Gastrocnemius medialis (tissue), 4 donors: ENCODE data around the gene FGG.

Experiments used
- CTCF ChIP-seq, 5 experiments: fragments of 450-650 bp in 3 of 5; fragments of 200-600 bp in 2 of 5; sonication (generic) in 2 of 5; IDR thresholded peaks in 4 of 5; conservative IDR thresholded peaks in 1 of 5; 1 replicate in 4 of 5; 2 replicates in 1 of 5; pipeline ENCODE4 v1.5.1; 2016 to 2019; ENCODE audit warnings: antibody characterized with exemption in 5 of 5, mild to moderate bottlenecking in 3 of 5, moderate library complexity in 3 of 5
- POLR2A ChIP-seq, 2 donors: fragments of 450-650 bp; IDR thresholded peaks; one replicate each; pipeline ENCODE4 v1.6.1; 2017; ENCODE audit warnings: antibody characterized with exemption in 2 of 2, mild to moderate bottlenecking in 2 of 2, moderate library complexity in 2 of 2

- TF ChIP-seq POLR2A (IDR thresholded peaks at IDR 0.05) (no peak), CTCF (IDR thresholded peaks at IDR 0.05 in 4 of 5, conservative IDR thresholded peaks at IDR 0.05 in 1 of 5) (no peak)
Measured at GRCh38 chr4:154559494-154560418, 52.7 kb downstream of the FGG start.
